ENCODE data around the gene TP53BP1. TPM values are rescaled to one million over a fixed set of nuclear protein-coding genes. Genes with fewer than 3 reads are reported as not detected.

The TP53BP1 gene
- polyA plus RNA-seq, 3 donors = 1.8 to 6.7 (median 3.1) TPM

DNA sequence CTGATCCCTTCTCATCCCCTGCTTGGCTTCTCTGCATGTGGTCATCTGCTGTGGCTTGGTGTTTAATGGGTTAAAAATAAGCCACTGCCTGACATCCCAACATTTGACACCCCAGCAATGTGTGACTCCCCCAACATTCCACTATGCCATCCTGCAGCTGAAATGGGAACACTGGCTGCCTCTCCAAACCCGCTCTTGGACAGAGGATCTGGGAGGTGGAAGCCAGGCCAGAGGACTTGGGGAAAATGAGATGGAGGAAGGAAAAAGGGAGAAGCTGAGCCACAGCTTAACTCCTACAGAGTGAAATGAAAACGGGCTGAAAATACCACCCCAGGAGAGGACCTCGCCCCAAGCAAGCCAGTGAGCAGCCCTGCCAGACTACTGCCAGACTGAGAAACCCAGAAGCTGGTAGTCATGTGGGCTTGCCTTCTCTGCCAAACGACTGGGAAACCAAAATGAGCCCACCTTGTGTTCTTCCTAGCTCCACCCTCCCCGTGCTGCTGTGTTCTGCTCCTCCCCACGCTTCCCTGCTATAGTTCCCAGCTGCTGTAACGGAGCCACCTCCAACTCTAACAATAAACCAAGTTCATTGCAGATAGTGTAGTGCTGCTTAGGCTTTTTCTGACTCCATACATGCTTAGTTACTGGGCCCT, 38.2 kb upstream of the TP53BP1 start:
- Histone ChIP-seq H3K9me3 (replicated peaks in 1 of 2; ENCODE audit: control insufficient read depth in 1 of 2, insufficient read depth in 1 of 2, low read length in 2 of 2) (no peaks in the 10 kb centered on the region), H3K4me3 (replicated peaks in 1 of 3; ENCODE audit: low read depth in 2 of 3, low read length in 3 of 3) (no peak overlapping the region), H3K4me2 (replicated peaks; ENCODE audit: extremely low read depth, low read length, poor library complexity, severe bottlenecking) (no peak overlapping the region), H2AFZ (ENCODE audit: insufficient read depth, low read depth, low read length, poor library complexity, severe bottlenecking) (no peak overlapping the region), H4K20me1 (ENCODE audit: insufficient read depth, low read length) (no peaks in the 10 kb centered on the region), H3K9ac (ENCODE audit: insufficient read depth, low read length, poor library complexity, severe bottlenecking) (no peak overlapping the region), H3K4me1 (ENCODE audit: control insufficient read depth in 1 of 2, insufficient read depth in 2 of 2, low read length in 2 of 2) (no peaks in the 10 kb centered on the region), H3K36me3 (replicated peaks in 1 of 2; ENCODE audit: control insufficient read depth in 1 of 2, insufficient read depth in 2 of 2, low read length in 2 of 2) (peaks cover 0 to 17% of the 10 kb centered on the region in 2 donors), H3K27me3 (ENCODE audit: control insufficient read depth in 2 of 2, insufficient read depth in 2 of 2, low read length in 2 of 2) (no peaks in the 10 kb centered on the region), H3K27ac (ENCODE audit: low read depth in 1 of 2, low read length in 2 of 2) (no peak overlapping the region), H3K79me2 (ENCODE audit: insufficient read depth, low read length) (no peaks in the 10 kb centered on the region)
- H3K9me3 Mint-ChIP-seq = no peaks in the 10 kb centered on the region
- intact Hi-C loops (cut with micrococcal nuclease) = no loop called here
- DNase-seq = no peak
- H3K4me1 Mint-ChIP-seq = no peaks in the 10 kb centered on the region
- no peak overlapping the region for H3K4me3 Mint-ChIP-seq
- TF ChIP-seq, protein P1, sequence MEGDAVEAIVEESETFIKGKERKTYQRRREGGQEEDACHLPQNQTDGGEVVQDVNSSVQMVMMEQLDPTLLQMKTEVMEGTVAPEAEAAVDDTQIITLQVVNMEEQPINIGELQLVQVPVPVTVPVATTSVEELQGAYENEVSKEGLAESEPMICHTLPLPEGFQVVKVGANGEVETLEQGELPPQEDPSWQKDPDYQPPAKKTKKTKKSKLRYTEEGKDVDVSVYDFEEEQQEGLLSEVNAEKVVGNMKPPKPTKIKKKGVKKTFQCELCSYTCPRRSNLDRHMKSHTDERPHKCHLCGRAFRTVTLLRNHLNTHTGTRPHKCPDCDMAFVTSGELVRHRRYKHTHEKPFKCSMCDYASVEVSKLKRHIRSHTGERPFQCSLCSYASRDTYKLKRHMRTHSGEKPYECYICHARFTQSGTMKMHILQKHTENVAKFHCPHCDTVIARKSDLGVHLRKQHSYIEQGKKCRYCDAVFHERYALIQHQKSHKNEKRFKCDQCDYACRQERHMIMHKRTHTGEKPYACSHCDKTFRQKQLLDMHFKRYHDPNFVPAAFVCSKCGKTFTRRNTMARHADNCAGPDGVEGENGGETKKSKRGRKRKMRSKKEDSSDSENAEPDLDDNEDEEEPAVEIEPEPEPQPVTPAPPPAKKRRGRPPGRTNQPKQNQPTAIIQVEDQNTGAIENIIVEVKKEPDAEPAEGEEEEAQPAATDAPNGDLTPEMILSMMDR (IDR thresholded peaks at IDR 0.05) = no peak
- H3K36me3 Mint-ChIP-seq = peaks cover 12 to 18% of the 10 kb centered on the region in 2 donors
- WGBS (ENCODE audit: insufficient coverage) = 62% methylated on average over 3 of the region's 7 CpGs
- peak overlapping the region in 1 of 7 donors; percentile 50 for H3K27ac Mint-ChIP-seq
- peaks cover 0 to 2% (median 1%) of the 10 kb centered on the region in 3 donors for H3K27me3 Mint-ChIP-seq (ENCODE audit: low read depth in 3 of 3)

DNA sequence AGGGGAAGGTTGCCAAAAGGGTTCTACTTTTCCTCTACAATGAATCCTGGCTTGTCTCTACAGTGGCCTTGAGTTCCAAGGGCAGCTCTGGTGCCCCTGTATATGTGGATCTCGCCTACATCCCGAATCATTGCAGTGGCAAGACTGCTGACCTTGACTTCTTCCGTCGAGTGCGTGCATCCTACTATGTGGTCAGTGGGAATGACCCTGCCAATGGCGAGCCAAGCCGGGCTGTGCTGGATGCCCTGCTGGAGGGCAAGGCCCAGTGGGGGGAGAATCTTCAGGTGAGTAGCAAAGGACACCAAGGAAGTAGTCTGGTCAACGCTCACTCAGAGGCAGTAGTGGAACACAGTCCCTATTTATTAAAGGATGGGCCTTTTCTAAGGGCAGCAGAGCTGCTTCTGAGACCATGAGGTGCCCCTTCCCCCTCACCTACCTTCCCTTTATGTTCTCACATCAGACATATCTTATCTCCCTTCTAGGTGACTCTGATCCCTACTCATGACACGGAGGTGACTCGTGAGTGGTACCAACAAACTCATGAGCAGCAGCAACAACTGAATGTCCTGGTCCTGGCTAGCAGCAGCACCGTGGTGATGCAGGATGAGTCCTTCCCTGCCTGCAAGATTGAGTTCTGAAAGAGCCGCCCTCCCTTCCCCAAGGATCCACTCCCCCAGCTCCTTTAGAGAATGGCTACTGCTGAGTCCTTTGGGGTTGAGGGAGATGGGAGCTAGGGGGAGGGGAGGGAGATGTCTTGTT, 36.8 kb upstream of the TP53BP1 start:
- Histone ChIP-seq H3K36me3 (replicated peaks in 1 of 2; ENCODE audit: control insufficient read depth in 1 of 2, insufficient read depth in 2 of 2, low read length in 2 of 2) (peaks cover 0 to 11% of the 10 kb centered on the region in 2 donors), H3K79me2 (ENCODE audit: insufficient read depth, low read length) (no peaks in the 10 kb centered on the region), H3K4me1 (ENCODE audit: control insufficient read depth in 1 of 2, insufficient read depth in 2 of 2, low read length in 2 of 2) (no peaks in the 10 kb centered on the region), H3K27ac (ENCODE audit: low read depth in 1 of 2, low read length in 2 of 2) (no peak overlapping the region), H3K4me3 (replicated peaks in 1 of 3; ENCODE audit: low read depth in 2 of 3, low read length in 3 of 3) (no peak overlapping the region), H3K9me3 (replicated peaks in 1 of 2; ENCODE audit: control insufficient read depth in 1 of 2, insufficient read depth in 1 of 2, low read length in 2 of 2) (no peaks in the 10 kb centered on the region), H4K20me1 (ENCODE audit: insufficient read depth, low read length) (no peaks in the 10 kb centered on the region), H2AFZ (ENCODE audit: insufficient read depth, low read depth, low read length, poor library complexity, severe bottlenecking) (no peak overlapping the region), H3K27me3 (ENCODE audit: control insufficient read depth in 2 of 2, insufficient read depth in 2 of 2, low read length in 2 of 2) (no peaks in the 10 kb centered on the region), H3K9ac (ENCODE audit: insufficient read depth, low read length, poor library complexity, severe bottlenecking) (no peak overlapping the region), H3K4me2 (replicated peaks; ENCODE audit: extremely low read depth, low read length, poor library complexity, severe bottlenecking) (no peak overlapping the region)
- Mint-ChIP-seq H3K27ac (no peak overlapping the region), H3K27me3 (ENCODE audit: low read depth in 3 of 3) (peaks cover 0 to 2% (median 1%) of the 10 kb centered on the region in 3 donors), H3K36me3 (peaks cover 7 to 13% of the 10 kb centered on the region in 2 donors), H3K4me3 (no peak overlapping the region), H3K4me1 (no peaks in the 10 kb centered on the region), H3K9me3 (no peaks in the 10 kb centered on the region)
- TF ChIP-seq, protein P1 (IDR thresholded peaks at IDR 0.05) = no peak
- 98% methylated on average over 9 of the region's 12 CpGs for WGBS (ENCODE audit: insufficient coverage)
- DNase-seq = no peak
- intact Hi-C loops (cut with micrococcal nuclease) = no loop called here
